Colonic mucosa (tissue), 4 donors: ENCODE measurements around the gene NLRP1. TPM values are rescaled to one million over a fixed set of nuclear protein-coding genes. Genes with fewer than 3 reads are reported as not detected.

ENCODE experiments used
- DNase-seq: peaks from one replicate; pipeline ENCODE4 v3.0.0-alpha.2; 2020
- H3K27ac ChIP-seq: fragments of 200-600 bp; one replicate; pipeline ENCODE4 v1.8.0; 2021
- H3K27me3 ChIP-seq: fragments of 200-600 bp; one replicate; pipeline ENCODE4 v1.8.0; 2021
- H3K36me3 ChIP-seq: fragments of 200-600 bp; one replicate; pipeline ENCODE4 v1.8.0; 2021
- H3K4me1 ChIP-seq: fragments of 200-600 bp; one replicate; pipeline ENCODE4 v1.8.0; 2021; ENCODE audit warnings: mild to moderate bottlenecking
- H3K4me3 ChIP-seq: fragments of 200-600 bp; one replicate; pipeline ENCODE4 v1.8.0; 2021
- H3K9ac ChIP-seq, 2 donors: one replicate each; pipeline ENCODE4 v1.7.0; 2013; ENCODE audit warnings: control low read depth in 2 of 2, low read depth in 2 of 2, low read length in 2 of 2
- H3K9me3 ChIP-seq: fragments of 200-600 bp; one replicate; pipeline ENCODE4 v1.8.0; 2021
- intact Hi-C: fragments of 100-400 bp; cut with DNase I; formaldehyde crosslinking; loops from one replicate; pipeline ENCODE4 v1.14.1; 2022
- total RNA-seq, 2 donors: library from RNA; stranded (reverse); fragmentation: NEBNext Ultra II Directional in 1 of 2; extraction: Animal tissue kit (Norgen Biotek cat#: 25700) in 1 of 2; gene quantifications; one replicate each; pipeline ENCODE4 v1.2.1, GENCODE V29; 2021
- TF ChIP-seq, protein P1 (sequence below): fragments of 200-600 bp; IDR thresholded peaks from one replicate; pipeline ENCODE4 v1.8.0; 2022; ENCODE audit warnings: antibody characterized with exemption, mild to moderate bottlenecking
- donor health status: healthy.
- donor health status: DM: no; HTN: no; CAD: no.
- donor health status: DM: no; HTN: no; CAD: no.

Gene NLRP1
- total RNA-seq, 2 donors from 2014 or later, result 5.1 to 7.2 TPM

DNA sequence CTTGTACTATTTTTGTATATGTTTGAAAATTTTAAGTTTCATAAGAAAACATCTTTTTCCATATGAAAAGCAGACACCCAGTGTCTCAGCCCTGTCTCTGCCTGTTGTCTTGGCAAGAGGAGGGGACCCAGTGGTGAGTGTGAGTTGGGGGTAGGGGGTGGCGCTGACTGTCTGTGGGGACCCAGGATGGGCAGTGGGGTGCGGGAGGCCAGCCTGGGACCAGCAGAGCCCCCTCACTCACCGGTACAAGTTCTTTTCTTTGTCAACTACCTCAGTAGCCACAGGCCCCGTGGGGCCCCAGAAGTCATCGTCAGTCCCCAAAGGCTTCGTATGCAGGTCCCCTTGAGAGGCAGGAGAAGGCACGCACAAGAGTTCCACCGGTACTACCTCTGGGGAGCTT lies 51.7 kb downstream of the NLRP1 start:
- no peaks in the 10 kb centered on the region for H3K9me3 ChIP-seq
- H3K4me1 ChIP-seq, result no peaks in the 10 kb centered on the region
- no peak overlapping the region for H3K9ac ChIP-seq
- no peaks in the 10 kb centered on the region for H3K27me3 ChIP-seq
- H3K4me3 ChIP-seq, result no peak overlapping the region
- H3K27ac ChIP-seq, result no peak overlapping the region
- intact Hi-C loops, result no loop called here
- TF ChIP-seq, protein P1, sequence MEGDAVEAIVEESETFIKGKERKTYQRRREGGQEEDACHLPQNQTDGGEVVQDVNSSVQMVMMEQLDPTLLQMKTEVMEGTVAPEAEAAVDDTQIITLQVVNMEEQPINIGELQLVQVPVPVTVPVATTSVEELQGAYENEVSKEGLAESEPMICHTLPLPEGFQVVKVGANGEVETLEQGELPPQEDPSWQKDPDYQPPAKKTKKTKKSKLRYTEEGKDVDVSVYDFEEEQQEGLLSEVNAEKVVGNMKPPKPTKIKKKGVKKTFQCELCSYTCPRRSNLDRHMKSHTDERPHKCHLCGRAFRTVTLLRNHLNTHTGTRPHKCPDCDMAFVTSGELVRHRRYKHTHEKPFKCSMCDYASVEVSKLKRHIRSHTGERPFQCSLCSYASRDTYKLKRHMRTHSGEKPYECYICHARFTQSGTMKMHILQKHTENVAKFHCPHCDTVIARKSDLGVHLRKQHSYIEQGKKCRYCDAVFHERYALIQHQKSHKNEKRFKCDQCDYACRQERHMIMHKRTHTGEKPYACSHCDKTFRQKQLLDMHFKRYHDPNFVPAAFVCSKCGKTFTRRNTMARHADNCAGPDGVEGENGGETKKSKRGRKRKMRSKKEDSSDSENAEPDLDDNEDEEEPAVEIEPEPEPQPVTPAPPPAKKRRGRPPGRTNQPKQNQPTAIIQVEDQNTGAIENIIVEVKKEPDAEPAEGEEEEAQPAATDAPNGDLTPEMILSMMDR, result no peak
- no peaks in the 10 kb centered on the region for H3K36me3 ChIP-seq
- no peak for DNase-seq

DNA sequence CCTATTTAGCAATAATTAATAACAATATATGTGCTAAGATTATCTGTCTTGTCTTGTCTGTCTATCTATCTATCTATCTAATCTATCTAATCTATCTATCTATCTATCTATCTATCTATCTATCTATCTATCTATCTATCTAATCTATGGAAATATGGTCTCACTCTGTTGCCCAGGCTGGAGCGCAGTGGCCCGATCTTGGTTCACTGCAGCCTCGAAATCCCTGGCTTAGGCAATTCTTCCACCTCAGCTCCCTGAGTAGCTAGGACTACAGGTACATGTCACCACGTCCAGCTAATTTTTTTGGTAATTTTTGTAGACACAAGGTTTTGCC lies 53.3 kb downstream of the NLRP1 start:
- no peaks in the 10 kb centered on the region for H3K9me3 ChIP-seq
- no peak overlapping the region for H3K27ac ChIP-seq
- no peak for DNase-seq
- TF ChIP-seq, protein P1, result no peak
- intact Hi-C loops, result no loop called here
- no peaks in the 10 kb centered on the region for H3K4me1 ChIP-seq
- no peak overlapping the region for H3K4me3 ChIP-seq
- H3K36me3 ChIP-seq, result no peaks in the 10 kb centered on the region
- H3K9ac ChIP-seq, result no peak overlapping the region
- no peaks in the 10 kb centered on the region for H3K27me3 ChIP-seq

DNA sequence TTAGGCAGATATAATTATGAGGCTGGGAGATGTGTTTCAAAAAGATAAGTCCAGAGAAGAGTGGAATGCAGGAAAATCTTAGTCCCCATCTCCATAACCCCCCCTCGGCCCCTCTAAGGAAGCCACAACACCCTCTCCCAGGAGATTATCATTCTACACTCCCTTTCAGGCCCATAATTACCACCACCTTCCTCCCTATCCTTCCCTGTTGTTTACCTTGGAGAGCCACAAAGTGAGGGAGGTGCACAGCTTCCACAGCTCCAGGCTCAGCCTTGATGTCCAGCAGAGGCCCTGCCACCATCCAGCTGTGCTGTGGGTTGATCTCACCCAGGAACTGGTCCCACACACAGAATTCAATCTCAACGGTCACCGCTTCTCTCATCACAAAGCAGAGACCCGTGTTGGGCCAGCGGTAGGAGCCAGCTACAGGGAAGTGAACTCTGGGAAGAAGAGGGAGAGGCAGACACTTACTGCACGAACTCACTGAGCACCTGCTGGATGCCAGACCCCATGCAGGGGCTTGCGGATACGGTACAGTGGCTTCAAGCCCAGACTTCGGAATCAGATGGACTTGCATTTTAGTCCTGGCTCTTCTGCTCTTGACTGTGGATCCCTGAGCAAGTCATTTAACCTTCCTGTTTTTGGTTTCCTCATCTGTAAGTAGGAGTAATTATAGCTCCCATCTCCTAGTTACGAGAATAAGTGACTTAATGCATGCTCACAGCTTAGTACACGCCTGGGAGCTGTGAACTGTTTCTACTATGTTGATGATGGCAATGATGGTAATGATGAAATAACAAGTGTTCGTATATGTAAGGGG lies 53.8 kb downstream of the NLRP1 start:
- Histone ChIP-seq H3K4me1 (no peaks in the 10 kb centered on the region), H3K36me3 (no peaks in the 10 kb centered on the region), H3K27ac (no peak overlapping the region), H3K4me3 (no peak overlapping the region), H3K27me3 (no peaks in the 10 kb centered on the region), H3K9ac (no peak overlapping the region), H3K9me3 (no peaks in the 10 kb centered on the region)
- intact Hi-C loops, result no loop called here
- DNase-seq, result no peak
- TF ChIP-seq, protein P1, result no peak

DNA sequence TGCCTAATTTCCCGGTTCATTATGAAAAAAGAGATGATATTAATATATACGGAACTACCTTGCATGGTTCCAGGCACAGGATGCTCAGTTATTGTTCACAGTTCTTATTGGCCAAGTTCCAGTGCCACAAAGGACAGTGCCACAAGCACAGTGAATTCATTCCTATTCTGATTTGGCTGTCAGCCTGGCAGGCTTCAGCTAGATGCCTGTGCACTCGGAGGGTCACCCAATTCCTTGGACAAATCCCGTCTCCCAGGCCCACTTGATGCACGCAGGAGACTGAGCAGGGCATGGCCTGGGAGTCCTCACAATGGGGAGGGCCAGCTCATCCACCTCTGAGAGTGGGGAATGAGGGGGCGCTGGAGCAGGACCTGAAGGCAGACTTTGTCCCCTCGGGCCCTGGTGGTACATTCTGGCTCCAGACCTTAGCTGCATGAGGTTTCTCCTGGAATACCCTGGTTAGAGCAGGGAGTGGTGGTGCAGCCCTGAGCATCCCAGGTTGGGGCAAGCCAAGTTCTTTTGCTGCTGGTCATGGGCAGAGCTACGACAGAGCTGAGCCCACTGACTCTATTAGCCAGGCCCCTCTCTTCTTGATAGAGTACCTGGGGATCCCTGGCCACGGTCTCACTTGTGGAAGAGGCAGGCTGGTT lies 56.6 kb downstream of the NLRP1 start:
- Histone ChIP-seq H3K9me3 (no peaks in the 10 kb centered on the region), H3K4me3 (no peak overlapping the region), H3K9ac (no peak overlapping the region), H3K27me3 (no peaks in the 10 kb centered on the region), H3K4me1 (no peaks in the 10 kb centered on the region), H3K27ac (no peak overlapping the region), H3K36me3 (no peaks in the 10 kb centered on the region)
- TF ChIP-seq, protein P1, result no peak
- no peak for DNase-seq
- intact Hi-C loops, result no loop called here

DNA sequence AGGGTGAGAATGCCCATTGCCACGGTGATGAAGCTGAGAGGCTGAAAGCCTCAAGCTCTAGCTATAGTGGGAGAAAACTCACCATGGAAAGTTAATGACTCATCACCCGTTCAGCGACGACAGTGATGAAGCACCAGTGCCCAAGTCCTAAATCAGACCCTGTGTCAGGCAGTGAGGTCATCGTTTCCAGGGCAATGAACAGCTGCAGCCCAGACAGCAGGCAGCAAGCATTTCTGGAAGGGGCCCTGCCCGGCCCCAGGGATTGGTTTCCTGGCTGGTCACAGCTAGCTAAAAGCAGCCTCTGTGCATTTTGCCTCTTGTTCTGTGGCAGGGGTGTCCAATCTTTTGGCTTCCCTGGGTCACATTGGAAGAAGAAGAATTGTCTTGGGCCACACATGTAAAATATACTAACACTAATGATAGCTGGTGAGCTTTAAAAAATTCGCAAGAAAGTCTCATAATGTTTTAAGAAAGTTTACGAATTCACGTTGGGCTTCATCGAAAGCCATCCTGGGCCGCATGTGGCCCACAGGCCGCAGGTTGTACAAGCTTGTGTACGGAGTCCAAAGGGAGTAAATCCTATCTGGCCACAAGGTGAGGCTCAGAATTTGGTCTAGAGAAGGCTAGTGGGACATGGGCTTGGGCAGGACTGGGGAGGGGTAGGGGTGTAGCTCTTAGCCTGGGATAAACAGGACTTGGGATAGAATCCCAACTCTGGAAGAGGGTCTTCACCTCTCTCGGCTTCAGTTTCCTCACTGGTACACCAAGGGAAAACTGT lies 57.3 kb downstream of the NLRP1 start:
- H3K27me3 ChIP-seq, result no peaks in the 10 kb centered on the region
- H3K4me3 ChIP-seq, result no peak overlapping the region
- no peaks in the 10 kb centered on the region for H3K36me3 ChIP-seq
- peak; percentile 32 for DNase-seq
- H3K9me3 ChIP-seq, result no peaks in the 10 kb centered on the region
- H3K9ac ChIP-seq, result no peak overlapping the region
- H3K27ac ChIP-seq, result no peak overlapping the region
- no peaks in the 10 kb centered on the region for H3K4me1 ChIP-seq
- TF ChIP-seq, protein P1, result no peak
- intact Hi-C loops, result no loop called here
